SU-DHL-6 (cell line): ENCODE data around the gene LRCH2.

ENCODE experiments used
- EZH2phosphoT487 ChIP-seq: fragments of 200-600 bp; sonication (generic), shearing (Covaris generic); conservative IDR thresholded peaks from 2 replicates; pipeline ENCODE4 v1.6.1; 2018; ENCODE audit warnings: mild to moderate bottlenecking, antibody characterized with exemption, low read length, moderate library complexity, mixed read lengths
- TF ChIP-seq, protein P1 (sequence below): fragments of 200-600 bp; sonication (generic); IDR thresholded peaks from one replicate; pipeline ENCODE4 v1.5.1; 2017; ENCODE audit warnings: antibody characterized with exemption, mild to moderate bottlenecking, low read length, moderate library complexity; ENCODE audit not compliant: insufficient read depth, poor library complexity, severe bottlenecking

DNA sequence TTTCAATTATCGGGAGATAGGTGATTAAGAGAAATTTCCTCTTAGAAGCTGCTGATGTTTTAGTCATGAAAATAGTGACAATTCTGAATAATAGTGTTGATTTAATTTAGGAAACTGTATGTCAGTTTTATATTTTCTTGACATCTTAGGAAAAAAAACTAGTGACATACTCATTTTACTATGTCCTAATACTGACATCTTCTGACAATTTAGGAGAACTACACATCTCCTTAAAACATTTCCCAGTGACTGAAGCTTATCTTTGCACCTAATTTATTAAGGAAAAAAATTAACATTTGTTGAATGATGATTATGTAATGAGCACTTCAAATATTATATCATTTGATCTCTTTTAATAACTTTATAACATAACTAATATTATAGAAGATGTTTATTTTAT lies 86.7 kb downstream of the LRCH2 start:
- TF ChIP-seq, protein P1, sequence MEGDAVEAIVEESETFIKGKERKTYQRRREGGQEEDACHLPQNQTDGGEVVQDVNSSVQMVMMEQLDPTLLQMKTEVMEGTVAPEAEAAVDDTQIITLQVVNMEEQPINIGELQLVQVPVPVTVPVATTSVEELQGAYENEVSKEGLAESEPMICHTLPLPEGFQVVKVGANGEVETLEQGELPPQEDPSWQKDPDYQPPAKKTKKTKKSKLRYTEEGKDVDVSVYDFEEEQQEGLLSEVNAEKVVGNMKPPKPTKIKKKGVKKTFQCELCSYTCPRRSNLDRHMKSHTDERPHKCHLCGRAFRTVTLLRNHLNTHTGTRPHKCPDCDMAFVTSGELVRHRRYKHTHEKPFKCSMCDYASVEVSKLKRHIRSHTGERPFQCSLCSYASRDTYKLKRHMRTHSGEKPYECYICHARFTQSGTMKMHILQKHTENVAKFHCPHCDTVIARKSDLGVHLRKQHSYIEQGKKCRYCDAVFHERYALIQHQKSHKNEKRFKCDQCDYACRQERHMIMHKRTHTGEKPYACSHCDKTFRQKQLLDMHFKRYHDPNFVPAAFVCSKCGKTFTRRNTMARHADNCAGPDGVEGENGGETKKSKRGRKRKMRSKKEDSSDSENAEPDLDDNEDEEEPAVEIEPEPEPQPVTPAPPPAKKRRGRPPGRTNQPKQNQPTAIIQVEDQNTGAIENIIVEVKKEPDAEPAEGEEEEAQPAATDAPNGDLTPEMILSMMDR, result no peak
- no peak for TF ChIP-seq EZH2phosphoT487
